ENCODE measurements around the gene SOWAHC.
"Not testable (repeated sequence)": the region's sequence is repeated elsewhere in the genome, so short reads cannot be mapped to it uniquely, and the experiment has no call there.

Gene SOWAHC

GRCh38 chr2:109613922-109614714 is at the start of gene SOWAHC, which contains the start of gene SEPTIN10:
Gene SOWAHC, plus strand, starts transcription at chr2:109614364. Its CDS starts 126 bp downstream, at chr2:109614490.
Gene SEPTIN10, minus strand, starts transcription at chr2:109613966. Its CDS starts 139 bp downstream, at chr2:109613827.
- in situ Hi-C loops (cut with MboI; ENCODE audit: low sequenced_read_pairs), result no loop called here

GRCh38 chr2:109575373-109575772 is 38.8 kb upstream of the SOWAHC start:
- in situ Hi-C loops (cut with MboI; ENCODE audit: low sequenced_read_pairs), result no loop called here

- in situ Hi-C loops (cut with MboI; ENCODE audit: low sequenced_read_pairs), result not testable (repeated sequence)
Observed at GRCh38 chr2:109577630-109578029, 36.5 kb upstream of the SOWAHC start.

GRCh38 chr2:109582928-109583895 is 31.0 kb upstream of the SOWAHC start:
- in situ Hi-C loops (cut with MboI; ENCODE audit: low sequenced_read_pairs), result no loop called here

GRCh38 chr2:109586687-109587086 is 27.5 kb upstream of the SOWAHC start:
- in situ Hi-C loops (cut with MboI; ENCODE audit: low sequenced_read_pairs), result no loop called here

- in situ Hi-C loops (cut with MboI; ENCODE audit: low sequenced_read_pairs), result no loop called here
Observed at GRCh38 chr2:109591206-109591605, 23.0 kb upstream of the SOWAHC start.

GRCh38 chr2:109592905-109593304 is 21.3 kb upstream of the SOWAHC start:
- in situ Hi-C loops (cut with MboI; ENCODE audit: low sequenced_read_pairs), result no loop called here

GRCh38 chr2:109594246-109594885 is 19.8 kb upstream of the SOWAHC start:
- in situ Hi-C loops (cut with MboI; ENCODE audit: low sequenced_read_pairs), result no loop called here

- in situ Hi-C loops (cut with MboI; ENCODE audit: low sequenced_read_pairs), result no loop called here
Observed at GRCh38 chr2:109595644-109596043, 18.5 kb upstream of the SOWAHC start.

GRCh38 chr2:109597283-109597682 is 16.9 kb upstream of the SOWAHC start:
- in situ Hi-C loops (cut with MboI; ENCODE audit: low sequenced_read_pairs), result no loop called here

- in situ Hi-C loops (cut with MboI; ENCODE audit: low sequenced_read_pairs), result no loop called here
Observed at GRCh38 chr2:109601783-109602182, 12.4 kb upstream of the SOWAHC start.

GRCh38 chr2:109602617-109603188 is 11.5 kb upstream of the SOWAHC start:
- in situ Hi-C loops (cut with MboI; ENCODE audit: low sequenced_read_pairs), result no loop called here

GRCh38 chr2:109604597-109604996 is 9.6 kb upstream of the SOWAHC start:
- in situ Hi-C loops (cut with MboI; ENCODE audit: low sequenced_read_pairs), result no loop called here

- in situ Hi-C loops (cut with MboI; ENCODE audit: low sequenced_read_pairs), result no loop called here
Observed at GRCh38 chr2:109607766-109608165, 6.4 kb upstream of the SOWAHC start.

- in situ Hi-C loops (cut with MboI; ENCODE audit: low sequenced_read_pairs), result no loop called here
Observed at GRCh38 chr2:109609352-109610024, 4.7 kb upstream of the SOWAHC start.

GRCh38 chr2:109611467-109612095 is 2.6 kb upstream of the SOWAHC start:
- in situ Hi-C loops (cut with MboI; ENCODE audit: low sequenced_read_pairs), result no loop called here

- in situ Hi-C loops (cut with MboI; ENCODE audit: low sequenced_read_pairs), result no loop called here
Observed at GRCh38 chr2:109613081-109613921, 863 bp upstream of the SOWAHC start.

GRCh38 chr2:109614715-109615636 is 812 bp downstream of the SOWAHC start:
- in situ Hi-C loops (cut with MboI; ENCODE audit: low sequenced_read_pairs), result no loop called here

Data from hTERT RPE-1 (cell line).